ENCODE results near the gene DLG5. TPM values are rescaled to one million over a fixed set of nuclear protein-coding genes. Genes with fewer than 3 reads are reported as not detected.

The DLG5 gene
- total and polyA plus RNA-seq, 9 of the 15 experiments (the other 6 are each of a cell fraction or from before 2014, with no cell fraction given) = 1.4 to 26.8 (median 11.2) TPM

DNA sequence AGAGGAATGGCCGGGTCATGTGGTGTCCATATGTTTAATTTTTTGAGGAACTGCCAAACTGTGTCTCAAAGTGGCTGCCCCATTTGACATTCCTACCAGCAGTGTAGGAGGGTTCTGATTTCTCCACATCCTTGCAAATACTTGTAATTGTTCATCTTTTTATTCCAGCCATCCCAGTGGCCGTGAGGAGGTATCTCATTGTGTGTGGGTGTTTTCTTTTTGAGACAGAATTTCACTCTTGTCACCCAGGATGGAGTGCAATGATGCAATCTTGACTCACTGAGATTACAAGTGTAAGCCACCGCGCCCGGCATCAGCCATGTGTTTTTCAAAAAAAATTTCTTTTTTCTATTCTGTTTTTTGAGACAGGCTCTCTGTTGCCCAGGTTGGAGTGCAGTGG, 38.7 kb upstream of the DLG5 start (continued):
- TF ChIP-seq, protein P1, sequence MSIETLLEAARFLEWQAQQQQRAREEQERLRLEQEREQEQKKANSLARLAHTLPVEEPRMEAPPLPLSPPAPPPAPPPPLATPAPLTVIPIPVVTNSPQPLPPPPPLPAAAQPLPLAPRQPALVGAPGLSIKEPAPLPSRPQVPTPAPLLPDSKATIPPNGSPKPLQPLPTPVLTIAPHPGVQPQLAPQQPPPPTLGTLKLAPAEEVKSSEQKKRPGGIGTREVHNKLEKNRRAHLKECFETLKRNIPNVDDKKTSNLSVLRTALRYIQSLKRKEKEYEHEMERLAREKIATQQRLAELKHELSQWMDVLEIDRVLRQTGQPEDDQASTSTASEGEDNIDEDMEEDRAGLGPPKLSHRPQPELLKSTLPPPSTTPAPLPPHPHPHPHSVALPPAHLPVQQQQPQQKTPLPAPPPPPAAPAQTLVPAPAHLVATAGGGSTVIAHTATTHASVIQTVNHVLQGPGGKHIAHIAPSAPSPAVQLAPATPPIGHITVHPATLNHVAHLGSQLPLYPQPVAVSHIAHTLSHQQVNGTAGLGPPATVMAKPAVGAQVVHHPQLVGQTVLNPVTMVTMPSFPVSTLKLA (conservative IDR thresholded peaks at IDR 0.05) = no peak
- no peak for TF ChIP-seq HNRNPUL1 (IDR thresholded peaks at IDR 0.05; ENCODE audit: low read length)
- TF ChIP-seq JUND (IDR thresholded peaks at IDR 0.05; ENCODE audit: borderline replicate concordance, low read depth, low read length) = peak; percentile 80
- TF ChIP-seq JUND (tag; IDR thresholded peaks at IDR 0.05; ENCODE audit: borderline replicate concordance, low read depth, low read length) = peak; percentile 28; the same call in 1 of the 3 replicates
- peak; percentile 55 for TF ChIP-seq ARID1B (IDR thresholded peaks at IDR 0.05)
- TF ChIP-seq BACH1 (tag; IDR thresholded peaks at IDR 0.05) = no peak
- peak; percentile 55; the same call in 1 of the 2 replicates for TF ChIP-seq L3MBTL2 (IDR thresholded peaks at IDR 0.05)
- TF ChIP-seq ZNF217 (CRISPR knock-in tag; IDR thresholded peaks at IDR 0.05) = no peak
- 0 out of 2 replicates have a peak, but pooled peaks have one; percentile 39 for TF ChIP-seq DPF2 (IDR thresholded peaks at IDR 0.05)
- no peak for TF ChIP-seq KHSRP (IDR thresholded peaks at IDR 0.05)
- no peak for TF ChIP-seq CHD4 (IDR thresholded peaks at IDR 0.05; ENCODE audit: insufficient read depth, insufficient replicate concordance, low read depth, low read length, poor library complexity, severe bottlenecking)
- TF ChIP-seq, protein P2, sequence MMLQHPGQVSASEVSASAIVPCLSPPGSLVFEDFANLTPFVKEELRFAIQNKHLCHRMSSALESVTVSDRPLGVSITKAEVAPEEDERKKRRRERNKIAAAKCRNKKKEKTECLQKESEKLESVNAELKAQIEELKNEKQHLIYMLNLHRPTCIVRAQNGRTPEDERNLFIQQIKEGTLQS (IDR thresholded peaks at IDR 0.05) = peak; percentile 95
- TF ChIP-seq, protein P2 (CRISPR knock-in tag; conservative IDR thresholded peaks at IDR 0.05) = no peak
- no peak for TF ChIP-seq PCBP1 (IDR thresholded peaks at IDR 0.05; ENCODE audit: low read depth, low read length, poor library complexity, severe bottlenecking)
- TF ChIP-seq ZNF583 (CRISPR knock-in tag; IDR thresholded peaks at IDR 0.05) = no peak
